CD8-positive, alpha-beta memory T cell (primary cell): ENCODE data around the gene CELF2. TPM values are rescaled to one million over a fixed set of nuclear protein-coding genes. Genes with fewer than 3 reads are reported as not detected.
"Not testable (repeated sequence)": the region's sequence is repeated elsewhere in the genome, so short reads cannot be mapped to it uniquely, and the experiment has no call there.

Experiments
- CTCF ChIA-PET: fragments of 350-600 bp; sonication (Branson Sonifier 250); formaldehyde crosslinking; loops from one replicate; lab custom pipeline; 2021; ENCODE audit warnings: antibody characterized with exemption; lab: Charles Lee
- POLR2A ChIA-PET: fragments of 350-600 bp; sonication (Branson Sonifier 250); formaldehyde crosslinking; loops from one replicate; lab custom pipeline; 2021; ENCODE audit warnings: antibody characterized with exemption; lab: Charles Lee
- DNase-seq, 5 donors: peaks; one replicate each; pipeline versions ENCODE4 v3.0.0 to v3.0.0-alpha.2; 2020 to 2022; ENCODE audit warnings: mixed read lengths in 1 of 5
- H3K27ac ChIP-seq: one replicate; pipeline ENCODE4 v1.7.0; 2013; ENCODE audit warnings: low read depth, mild to moderate bottlenecking, low read length, moderate library complexity
- H3K27me3 ChIP-seq: 2 replicates; pipeline ENCODE4 v1.7.0; 2013; ENCODE audit warnings: low read length, mild to moderate bottlenecking; ENCODE audit not compliant: insufficient read depth, poor library complexity, severe bottlenecking
- H3K36me3 ChIP-seq: 2 replicates; pipeline ENCODE4 v1.7.0; 2013; ENCODE audit warnings: mild to moderate bottlenecking, low read length, moderate library complexity; ENCODE audit not compliant: insufficient read depth
- H3K4me1 ChIP-seq: 2 replicates; pipeline ENCODE4 v1.7.0; 2013; ENCODE audit warnings: mild to moderate bottlenecking, low read length, moderate library complexity; ENCODE audit not compliant: insufficient read depth
- H3K4me3 ChIP-seq: 2 replicates; pipeline ENCODE4 v1.7.0; 2013; ENCODE audit warnings: mild to moderate bottlenecking, low read length
- H3K9me3 ChIP-seq: 2 replicates; pipeline ENCODE4 v1.7.0; 2013; ENCODE audit warnings: mild to moderate bottlenecking, low read length
- H3K27ac Mint-ChIP-seq, 8 donors: one replicate each; pipeline ENCODE4 v1.8.0; 2020 to 2021; ENCODE audit warnings: mixed read lengths in 8 of 8, mild to moderate bottlenecking in 6 of 8, inconsistent platforms in 3 of 8, moderate library complexity in 3 of 8
- H3K27me3 Mint-ChIP-seq, 2 donors: one replicate each; pipeline ENCODE4 v1.8.0; 2020 to 2021; ENCODE audit warnings: mixed read lengths in 2 of 2, mild to moderate bottlenecking in 1 of 2, moderate library complexity in 1 of 2
- H3K36me3 Mint-ChIP-seq, 3 donors: one replicate each; pipeline ENCODE4 v1.8.0; 2020 to 2021; ENCODE audit warnings: mixed read lengths in 3 of 3, inconsistent platforms in 1 of 3, mild to moderate bottlenecking in 1 of 3
- H3K4me1 Mint-ChIP-seq, 3 donors: one replicate each; pipeline ENCODE4 v1.8.0; 2020 to 2021; ENCODE audit warnings: mixed read lengths in 3 of 3, inconsistent platforms in 1 of 3, mild to moderate bottlenecking in 1 of 3
- H3K4me3 Mint-ChIP-seq, 7 donors: one replicate each; pipeline ENCODE4 v1.8.0; 2020 to 2021; ENCODE audit warnings: mixed read lengths in 7 of 7, mild to moderate bottlenecking in 6 of 7, moderate library complexity in 4 of 7, inconsistent platforms in 2 of 7
- H3K9me3 Mint-ChIP-seq, 5 donors: one replicate each; pipeline ENCODE4 v1.8.0; 2020 to 2022; ENCODE audit warnings: mixed read lengths in 5 of 5, mild to moderate bottlenecking in 3 of 5, moderate library complexity in 2 of 5, inconsistent platforms in 1 of 5
- polyA plus RNA-seq: library from polyadenylated mRNA; unstranded; fragments of 300-500 nt; fragmentation: Illumina TruSeq; gene quantifications from one replicate; pipeline ENCODE4 v1.2.3, GENCODE V29; 2021
- total RNA-seq, 2 experiments: library from RNA; stranded (reverse); gene quantifications; one replicate each; pipeline ENCODE4 v1.2.3, GENCODE V29; 2021

The CELF2 gene
- total and polyA plus RNA-seq, 3 experiments from 2014 or later = 154 to 166 (median 155) TPM

GRCh38 chr10:11119843-11120242, 102.2 kb downstream of the CELF2 start:
- Histone ChIP-seq H3K27me3 (no peaks in the 10 kb centered on the region), H3K4me1 (no peaks in the 10 kb centered on the region), H3K27ac (no peak overlapping the region), H3K4me3 (no peak overlapping the region), H3K36me3 (no peaks in the 10 kb centered on the region), H3K9me3 (no peaks in the 10 kb centered on the region)
- Mint-ChIP-seq H3K27ac (peak overlapping the region in 1 of 8 donors; percentile 37), H3K4me3 (no peak overlapping the region), H3K9me3 (peaks cover 4 to 11% (median 7%) of the 10 kb centered on the region in 5 donors), H3K27me3 (no peaks in the 10 kb centered on the region), H3K36me3 (peaks cover 0 to 9% (median 3%) of the 10 kb centered on the region in 3 donors), H3K4me1 (peaks cover 2 to 8% (median 5%) of the 10 kb centered on the region in 3 donors)
- ChIA-PET CTCF (interaction anchor here (1.0 to 1.1 kb wide), 3 partner anchors 13 to 127 kb away, joined by 3 to 4 read pairs (median 4); no protein-coding TSS in a partner anchor), POLR2A (no interaction called here)
- DNase-seq = no peak

GRCh38 chr10:11120711-11121110, 103.0 kb downstream of the CELF2 start:
- Mint-ChIP-seq H3K4me1 (peaks cover 2 to 5% (median 3%) of the 10 kb centered on the region in 3 donors), H3K27ac (no peak overlapping the region), H3K36me3 (peaks cover 0 to 9% (median 5%) of the 10 kb centered on the region in 3 donors), H3K4me3 (no peak overlapping the region), H3K27me3 (no peaks in the 10 kb centered on the region), H3K9me3 (peaks cover 4 to 11% (median 7%) of the 10 kb centered on the region in 5 donors)
- Histone ChIP-seq H3K27ac (no peak overlapping the region), H3K36me3 (no peaks in the 10 kb centered on the region), H3K4me1 (no peaks in the 10 kb centered on the region), H3K27me3 (no peaks in the 10 kb centered on the region), H3K9me3 (no peaks in the 10 kb centered on the region), H3K4me3 (no peak overlapping the region)
- POLR2A ChIA-PET = no interaction called here
- CTCF ChIA-PET = interaction anchor here (1.0 kb wide), 1 partner anchor 13 kb away, joined by 4 read pairs; no protein-coding TSS in a partner anchor
- DNase-seq = no peak

GRCh38 chr10:11123892-11124291, 106.2 kb downstream of the CELF2 start:
- H3K27ac Mint-ChIP-seq = peak overlapping the region in 1 of 8 donors; percentile 2
- H3K27me3 ChIP-seq, DNase-seq, H3K4me3 Mint-ChIP-seq, H3K9me3 ChIP-seq, H3K4me1 Mint-ChIP-seq, H3K4me3 ChIP-seq, H3K36me3 Mint-ChIP-seq, POLR2A ChIA-PET, H3K4me1 ChIP-seq, H3K27me3 Mint-ChIP-seq, H3K36me3 ChIP-seq, H3K27ac ChIP-seq: not testable (repeated sequence)
- peaks cover 4 to 13% (median 10%) of the 10 kb centered on the region in 5 donors for H3K9me3 Mint-ChIP-seq
- CTCF ChIA-PET = interaction anchor here (1.1 kb wide), 1 partner anchor 40 kb away, joined by 3 read pairs; no protein-coding TSS in a partner anchor

- H3K9me3 ChIP-seq = no peaks in the 10 kb centered on the region
- Mint-ChIP-seq H3K27ac (peak overlapping the region in 1 of 8 donors; percentile 3), H3K27me3 (no peaks in the 10 kb centered on the region), H3K4me3 (no peak overlapping the region), H3K9me3 (peaks cover 4 to 13% (median 10%) of the 10 kb centered on the region in 5 donors), H3K4me1 (peaks cover 0 to 5% (median 0%) of the 10 kb centered on the region in 3 donors), H3K36me3 (peaks cover 0 to 15% (median 5%) of the 10 kb centered on the region in 3 donors)
- no peak overlapping the region for H3K4me3 ChIP-seq
- CTCF ChIA-PET = interaction anchor here (1.1 to 1.7 kb wide), 2 partner anchors 12 to 38 kb away, joined by 3 to 8 read pairs; no protein-coding TSS in a partner anchor
- H3K27ac ChIP-seq = no peak overlapping the region
- no peaks in the 10 kb centered on the region for H3K27me3 ChIP-seq
- H3K36me3 ChIP-seq = no peaks in the 10 kb centered on the region
- POLR2A ChIA-PET = no interaction called here
- no peak for DNase-seq
- H3K4me1 ChIP-seq = no peaks in the 10 kb centered on the region
Observed at GRCh38 chr10:11125004-11125403, 107.3 kb downstream of the CELF2 start.

GRCh38 chr10:11127017-11127416, 109.3 kb downstream of the CELF2 start:
- Mint-ChIP-seq H3K9me3 (peaks cover 4 to 13% (median 10%) of the 10 kb centered on the region in 5 donors), H3K36me3 (peaks cover 0 to 15% (median 5%) of the 10 kb centered on the region in 3 donors)
- H3K36me3 ChIP-seq, H3K27me3 ChIP-seq, CTCF ChIA-PET, H3K27ac Mint-ChIP-seq, H3K4me1 Mint-ChIP-seq, H3K27ac ChIP-seq, POLR2A ChIA-PET, DNase-seq, H3K9me3 ChIP-seq, H3K4me3 ChIP-seq, H3K4me3 Mint-ChIP-seq, H3K4me1 ChIP-seq, H3K27me3 Mint-ChIP-seq: not testable (repeated sequence)

- no peak overlapping the region for H3K4me3 ChIP-seq
- CTCF ChIA-PET = interaction anchor here (1.0 to 1.1 kb wide), 2 partner anchors 18 to 139 kb away, joined by 3 to 4 read pairs; no protein-coding TSS in a partner anchor
- no peaks in the 10 kb centered on the region for H3K36me3 ChIP-seq
- no peaks in the 10 kb centered on the region for H3K4me1 ChIP-seq
- no peak overlapping the region for H3K4me3 Mint-ChIP-seq
- DNase-seq = no peak
- peaks cover 0 to 5% (median 0%) of the 10 kb centered on the region in 3 donors for H3K36me3 Mint-ChIP-seq
- H3K27ac Mint-ChIP-seq = no peak overlapping the region
- POLR2A ChIA-PET = no interaction called here
- no peak overlapping the region for H3K27ac ChIP-seq
- H3K4me1 Mint-ChIP-seq = peaks cover 0 to 2% (median 0%) of the 10 kb centered on the region in 3 donors
- H3K27me3 Mint-ChIP-seq = no peaks in the 10 kb centered on the region
- H3K27me3 ChIP-seq = no peaks in the 10 kb centered on the region
- peaks cover 0 to 6% (median 0%) of the 10 kb centered on the region in 5 donors for H3K9me3 Mint-ChIP-seq
- H3K9me3 ChIP-seq = no peaks in the 10 kb centered on the region
Observed at GRCh38 chr10:11131112-11131639, 113.5 kb downstream of the CELF2 start.

GRCh38 chr10:11134411-11134810, 116.7 kb downstream of the CELF2 start:
- Mint-ChIP-seq H3K27me3 (no peaks in the 10 kb centered on the region), H3K9me3 (no peaks in the 10 kb centered on the region), H3K27ac (peak overlapping the region in 1 of 8 donors; percentile 83), H3K4me3 (no peak overlapping the region), H3K4me1 (peaks cover under 1 to 3% (median 1%) of the 10 kb centered on the region in 3 donors), H3K36me3 (peaks cover 0 to 5% (median 0%) of the 10 kb centered on the region in 3 donors)
- H3K27me3 ChIP-seq = no peaks in the 10 kb centered on the region
- no peaks in the 10 kb centered on the region for H3K36me3 ChIP-seq
- no peak overlapping the region for H3K27ac ChIP-seq
- ChIA-PET CTCF (no interaction called here), POLR2A (no interaction called here)
- no peaks in the 10 kb centered on the region for H3K9me3 ChIP-seq
- DNase-seq = no peak
- no peak overlapping the region for H3K4me3 ChIP-seq
- peaks cover under 1% of the 10 kb centered on the region for H3K4me1 ChIP-seq

- H3K36me3 Mint-ChIP-seq = no peaks in the 10 kb centered on the region
- H3K4me3 Mint-ChIP-seq = no peak overlapping the region
- ChIA-PET POLR2A (interaction anchor here (1.1 kb wide), 1 partner anchor 13 kb away, joined by 7 read pairs; no protein-coding TSS in a partner anchor), CTCF (no interaction called here)
- H3K27ac Mint-ChIP-seq = no peak overlapping the region
- no peak overlapping the region for H3K27ac ChIP-seq
- H3K4me1 ChIP-seq = peaks cover 13% of the 10 kb centered on the region
- H3K4me3 ChIP-seq = no peak overlapping the region
- peaks cover 9 to 10% (median 10%) of the 10 kb centered on the region in 3 donors for H3K4me1 Mint-ChIP-seq
- no peaks in the 10 kb centered on the region for H3K27me3 ChIP-seq
- no peaks in the 10 kb centered on the region for H3K9me3 Mint-ChIP-seq
- no peaks in the 10 kb centered on the region for H3K9me3 ChIP-seq
- DNase-seq = no peak
- no peaks in the 10 kb centered on the region for H3K27me3 Mint-ChIP-seq
- no peaks in the 10 kb centered on the region for H3K36me3 ChIP-seq
Observed at GRCh38 chr10:11135709-11136108, 118.0 kb downstream of the CELF2 start.
